Natural killer cell (primary cell): ENCODE data around the gene ZNF33A. TPM values are rescaled to one million over a fixed set of nuclear protein-coding genes. Genes with fewer than 3 reads are reported as not detected.
A peak's percentile ranks its signal among the peaks of the same experiment; 100 is the strongest.

Experiments used
- ATAC-seq, 3 donors: fragments of 150-1000 bp in 2 of 3; fragments of 200-7000 bp in 1 of 3; cut with Tn5 transposase; 1 replicate in 1 of 3; 2 replicates in 2 of 3; pipeline ENCODE4 v1.10.0; 2021; ENCODE audit warnings: mild to moderate bottlenecking in 2 of 3, moderate library complexity in 2 of 3
- DNase-seq, 2 donors: peaks; one replicate each; pipeline versions ENCODE4 v3.0.0 to v3.0.0-alpha.2; 2013 to 2021; ENCODE audit warnings: mixed read lengths in 1 of 2
- H3K27ac ChIP-seq: one replicate; pipeline ENCODE4 v1.5.1; 2013; ENCODE audit warnings: mild to moderate bottlenecking, low read length
- H3K27me3 ChIP-seq: one replicate; pipeline ENCODE4 v1.6.1; 2013; ENCODE audit warnings: low read length; ENCODE audit not compliant: control insufficient read depth, insufficient read depth
- H3K36me3 ChIP-seq: one replicate; pipeline ENCODE4 v1.6.1; 2013; ENCODE audit warnings: low read length; ENCODE audit not compliant: control insufficient read depth, insufficient read depth
- H3K4me1 ChIP-seq: one replicate; pipeline ENCODE4 v1.6.1; 2013; ENCODE audit warnings: low read length; ENCODE audit not compliant: control insufficient read depth, insufficient read depth
- H3K4me3 ChIP-seq: one replicate; pipeline ENCODE4 v1.5.1; 2013; ENCODE audit warnings: low read length
- H3K9me3 ChIP-seq: one replicate; pipeline ENCODE4 v1.6.1; 2013; ENCODE audit warnings: low read length; ENCODE audit not compliant: control insufficient read depth, insufficient read depth
- H3K27ac Mint-ChIP-seq, 2 donors: one replicate each; pipeline ENCODE4 v1.8.0; 2022; ENCODE audit warnings: mild to moderate bottlenecking in 2 of 2, mixed read lengths in 2 of 2, moderate library complexity in 1 of 2
- H3K27me3 Mint-ChIP-seq, 2 donors: one replicate each; pipeline ENCODE4 v1.8.0; 2022; ENCODE audit warnings: low read depth in 2 of 2, mixed read lengths in 2 of 2
- H3K36me3 Mint-ChIP-seq: one replicate; pipeline ENCODE4 v1.8.0; 2022; ENCODE audit warnings: mixed read lengths
- H3K4me1 Mint-ChIP-seq, 2 donors: one replicate each; pipeline ENCODE4 v1.8.0; 2022; ENCODE audit warnings: mixed read lengths in 2 of 2
- H3K4me3 Mint-ChIP-seq: one replicate; pipeline ENCODE4 v1.8.0; 2022; ENCODE audit warnings: mild to moderate bottlenecking, moderate library complexity, mixed read lengths
- H3K9me3 Mint-ChIP-seq, 2 donors: one replicate each; pipeline ENCODE4 v1.8.0; 2022; ENCODE audit warnings: mixed read lengths in 2 of 2
- CTCF ChIP-seq: fragments of 200-600 bp; IDR thresholded peaks from one replicate; pipeline ENCODE4 v1.8.0; 2022; ENCODE audit warnings: antibody characterized with exemption
- WGBS: methylation state at CpG from one replicate; pipeline ENCODE4 v1.1.7; 2013; ENCODE audit warnings: missing lambda C conversion rate; ENCODE audit not compliant: insufficient coverage; 5-methylcytosine and 5-hydroxymethylcytosine counted together
- intact Hi-C: fragments of 100-400 bp; cut with micrococcal nuclease; formaldehyde crosslinking; loops from one replicate; pipeline ENCODE4 v1.14.2; 2022
- total RNA-seq, 4 donors: library from RNA; stranded (reverse); fragments of 120-200 nt in 1 of 4; gene quantifications; one replicate each; pipeline versions ENCODE4 v1.2.3 to v1.2.4, GENCODE V29; 2013 to 2022

Gene ZNF33A
- 10 to 100 TPM; 31.2 to 44.7 (median 34.1) TPM for total RNA-seq
- 87.1 TPM for total RNA-seq (2013)

DNA sequence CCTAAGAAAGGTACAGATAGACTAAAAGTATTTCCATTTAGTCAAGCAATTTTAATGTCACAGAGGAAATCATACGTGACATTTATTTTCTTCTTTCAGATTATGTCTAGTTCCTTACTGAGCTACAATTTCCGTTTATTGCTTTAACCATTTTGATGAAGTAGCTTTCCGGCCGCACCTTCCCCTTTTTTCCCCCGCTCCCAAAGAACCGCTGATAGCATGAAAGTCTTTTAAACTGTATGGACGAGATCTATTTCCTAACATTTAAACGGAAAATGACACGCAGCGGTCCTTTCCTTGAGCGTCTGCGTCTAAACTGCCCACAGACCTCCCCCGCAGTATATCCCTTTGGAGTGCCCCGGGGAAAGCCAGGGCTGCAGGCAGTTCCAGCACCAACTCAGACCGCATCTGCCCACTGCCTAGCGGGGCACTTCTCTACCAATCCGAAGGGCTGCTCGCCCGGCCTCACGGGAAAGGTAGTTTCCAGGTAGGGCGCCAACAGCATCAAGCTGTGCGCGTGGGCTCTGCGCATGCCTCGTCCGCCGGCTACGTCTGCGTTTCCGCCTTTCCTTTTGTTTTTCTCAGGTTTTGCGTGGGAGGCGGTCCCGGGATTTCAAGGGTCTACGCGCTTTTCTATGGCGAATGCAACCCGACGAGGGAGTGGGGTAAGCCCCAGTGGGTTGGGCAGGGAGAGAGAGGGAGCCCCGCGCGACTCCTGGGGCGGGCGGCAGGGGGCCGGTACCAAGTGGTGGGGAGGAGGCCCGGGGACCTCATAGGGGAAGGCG lies at the start of gene ZNF33A:
Gene ZNF33A, plus strand, starts transcription at position 557 of the 785 bp plus-strand sequence. CDS start 1,667 bp downstream, outside the sequence.
- DNase-seq: peak; percentile 85 to 98
- H3K27ac Mint-ChIP-seq: peak within 1 kb of the TSS; percentile 99 to 100
- Histone ChIP-seq H3K36me3 (peaks cover 14% of the 10 kb centered on the region), H3K27ac (peak within 1 kb of the TSS; percentile 96), H3K4me1 (peaks cover 8% of the 10 kb centered on the region), H3K4me3 (peak within 1 kb of the TSS; percentile 72), H3K27me3 (no peaks in the 10 kb centered on the region), H3K9me3 (no peaks in the 10 kb centered on the region)
- peaks cover 32% of the 10 kb centered on the region in 2 donors for H3K4me1 Mint-ChIP-seq
- TF ChIP-seq CTCF: no peak
- H3K4me3 Mint-ChIP-seq: peak within 1 kb of the TSS; percentile 98
- intact Hi-C loops: loop anchor here (1.0 to 2.0 kb wide), 5 partner anchors 28 to 392 kb away; partner anchors contain the start of genes ZNF248, ZNF25 and ZNF37A
- no peaks in the 10 kb centered on the region for H3K27me3 Mint-ChIP-seq
- H3K36me3 Mint-ChIP-seq: peaks cover 11% of the 10 kb centered on the region
- WGBS: under 1% methylated on average over 46 of the region's 46 CpGs
- no peaks in the 10 kb centered on the region for H3K9me3 Mint-ChIP-seq
- peak; percentile 82 to 90 (median 84) for ATAC-seq

DNA sequence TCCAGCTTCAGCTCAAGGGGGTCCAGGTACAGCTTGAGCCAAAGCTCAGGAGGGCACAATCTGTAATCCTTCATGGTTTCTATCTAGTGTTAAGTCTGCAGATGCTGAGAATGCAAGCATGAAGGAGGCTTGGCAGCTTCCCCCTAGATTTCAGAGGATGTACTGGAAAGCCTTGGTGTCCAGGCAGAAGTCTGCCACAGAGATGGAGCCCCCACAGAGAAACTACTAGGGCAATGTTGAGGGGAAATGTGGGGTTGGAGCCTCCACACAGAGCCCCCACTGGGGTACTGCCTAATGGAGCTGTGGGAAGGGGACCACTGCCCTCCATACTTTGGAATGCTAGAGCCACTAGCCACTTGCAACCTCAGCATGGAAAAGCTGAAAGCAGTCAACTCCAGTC lies 45.5 kb upstream of the ZNF33A start:
- H3K27ac Mint-ChIP-seq: no peak overlapping the region
- H3K27me3 ChIP-seq: no peaks in the 10 kb centered on the region
- H3K27me3 Mint-ChIP-seq: no peaks in the 10 kb centered on the region
- peaks cover 3 to 11% of the 10 kb centered on the region in 2 donors for H3K9me3 Mint-ChIP-seq
- no peaks in the 10 kb centered on the region for H3K4me1 Mint-ChIP-seq
- H3K9me3 ChIP-seq: peaks cover 10% of the 10 kb centered on the region
- H3K4me3 ChIP-seq: no peak overlapping the region
- DNase-seq: no peak
- H3K4me3 Mint-ChIP-seq: no peak overlapping the region
- H3K36me3 ChIP-seq: peaks cover 33% of the 10 kb centered on the region
- H3K4me1 ChIP-seq: no peaks in the 10 kb centered on the region
- intact Hi-C loops: no loop called here
- no peak overlapping the region for H3K27ac ChIP-seq
- no peak for ATAC-seq
- H3K36me3 Mint-ChIP-seq: peaks cover 34% of the 10 kb centered on the region
- TF ChIP-seq CTCF: no peak

GRCh38 chr10:37972396-37972795 lies 38.1 kb upstream of the ZNF33A start:
- Mint-ChIP-seq H3K4me1 (peaks cover 25 to 38% of the 10 kb centered on the region in 2 donors), H3K4me3 (no peak overlapping the region), H3K36me3 (peaks cover 8% of the 10 kb centered on the region), H3K27ac (no peak overlapping the region), H3K27me3 (no peaks in the 10 kb centered on the region), H3K9me3 (no peaks in the 10 kb centered on the region)
- WGBS: 100% methylated on average over 1 of the region's 1 CpG
- Histone ChIP-seq H3K27me3 (no peaks in the 10 kb centered on the region), H3K9me3 (no peaks in the 10 kb centered on the region), H3K27ac (no peak overlapping the region), H3K36me3 (peaks cover 24% of the 10 kb centered on the region), H3K4me1 (peaks cover 6% of the 10 kb centered on the region), H3K4me3 (no peak overlapping the region)
- ATAC-seq: no peak
- intact Hi-C loops: no loop called here
- no peak for TF ChIP-seq CTCF
- no peak for DNase-seq
